ENCODE results near the gene FBXL17.
"Not testable (repeated sequence)": the region's sequence is repeated elsewhere in the genome, so short reads cannot be mapped to it uniquely, and the experiment has no call there.

The FBXL17 gene

DNA sequence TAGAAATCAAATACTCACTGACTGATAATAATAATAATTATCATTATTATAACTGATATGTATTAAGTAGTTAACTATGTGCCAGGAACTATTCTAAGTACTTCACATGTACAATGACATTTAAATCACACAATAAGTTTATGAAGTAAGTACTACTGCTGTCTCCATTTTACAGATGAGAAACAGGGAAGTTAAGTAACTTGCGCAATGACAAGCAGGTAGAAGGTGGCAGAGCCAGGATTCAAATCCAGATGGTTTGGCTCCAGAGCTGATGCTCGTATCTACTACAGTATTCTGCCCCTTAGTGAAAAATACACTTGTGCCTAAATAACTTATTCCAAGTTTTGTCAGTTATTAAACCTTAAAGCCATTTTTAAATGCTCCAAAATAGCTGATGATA, 217.3 kb downstream of the FBXL17 start:
- DNase-seq (ENCODE audit: low read depth in 3 of 3), result no peak

- not testable (repeated sequence) for DNase-seq (ENCODE audit: low read depth in 3 of 3)
Observed at GRCh38 chr5:108152854-108153253, 229.0 kb downstream of the FBXL17 start.

DNA sequence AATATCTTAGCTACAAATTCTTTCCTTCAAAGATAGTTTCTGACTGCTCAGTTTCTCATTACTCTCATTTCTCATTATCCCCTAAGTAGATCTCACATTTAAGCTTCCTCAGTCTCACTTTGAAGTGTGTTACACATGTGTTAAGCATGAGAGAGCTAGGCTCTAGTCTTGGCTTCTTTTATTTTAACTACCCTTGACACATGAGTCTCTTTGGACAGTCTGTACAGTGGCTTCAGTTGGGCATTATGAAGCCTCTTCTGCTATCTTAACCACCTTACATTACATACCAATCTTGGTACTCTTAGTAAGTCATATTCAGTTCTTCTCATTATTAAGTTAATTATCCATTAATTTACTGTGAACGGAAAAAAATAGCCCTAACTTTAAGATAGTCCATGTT, 232.5 kb downstream of the FBXL17 start:
- DNase-seq (ENCODE audit: low read depth in 3 of 3), result no peak

DNA sequence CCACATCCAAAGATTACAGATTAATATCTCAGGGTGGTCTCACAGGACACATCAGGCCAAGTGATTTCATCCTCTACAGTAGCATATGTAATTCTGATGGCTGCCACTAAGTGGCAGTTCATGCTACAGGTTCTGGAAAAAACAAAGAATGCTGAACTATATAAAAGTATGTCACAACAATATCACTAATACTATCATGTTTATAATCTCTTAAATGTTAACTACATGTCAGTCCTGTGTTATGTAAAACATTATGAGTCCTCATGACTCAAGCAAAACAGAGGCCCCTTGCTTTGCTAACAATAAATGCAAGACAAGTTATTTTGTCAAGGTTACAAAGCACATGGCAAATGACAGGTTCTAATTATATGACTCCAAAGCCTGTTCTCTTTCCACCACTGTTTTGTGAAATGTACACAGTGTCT, 233.2 kb downstream of the FBXL17 start:
- no peak for DNase-seq (ENCODE audit: low read depth in 3 of 3)

- no peak for DNase-seq (ENCODE audit: low read depth in 3 of 3)
Observed at GRCh38 chr5:108146222-108146621, 235.7 kb downstream of the FBXL17 start.

- no peak for DNase-seq (ENCODE audit: low read depth in 3 of 3)
Observed at GRCh38 chr5:108145351-108145750, 236.5 kb downstream of the FBXL17 start.

DNA sequence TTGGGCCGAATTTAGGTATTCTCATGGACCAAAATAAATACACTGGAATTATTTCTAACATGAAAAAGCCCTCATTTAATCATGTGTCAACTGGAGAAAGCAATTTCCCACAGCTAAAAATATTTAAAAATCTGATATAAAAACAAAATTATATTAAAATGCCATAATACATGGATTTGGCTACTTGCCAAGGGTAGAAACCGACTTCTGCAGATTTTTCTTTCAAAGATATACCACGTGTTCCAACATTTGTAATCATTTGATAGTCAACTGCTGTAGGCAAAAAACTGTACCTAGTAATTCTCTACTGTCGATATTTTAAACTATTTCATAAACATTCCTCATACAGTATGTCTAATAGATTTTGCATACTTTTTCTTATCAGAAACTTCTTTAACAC, 237.6 kb downstream of the FBXL17 start:
- no peak for DNase-seq (ENCODE audit: low read depth in 3 of 3)

GRCh38 chr5:108143581-108143980, 238.3 kb downstream of the FBXL17 start:
- DNase-seq (ENCODE audit: low read depth in 3 of 3), result no peak

- DNase-seq (ENCODE audit: low read depth in 3 of 3), result no peak
Observed at GRCh38 chr5:108141676-108142075, 240.2 kb downstream of the FBXL17 start.

DNA sequence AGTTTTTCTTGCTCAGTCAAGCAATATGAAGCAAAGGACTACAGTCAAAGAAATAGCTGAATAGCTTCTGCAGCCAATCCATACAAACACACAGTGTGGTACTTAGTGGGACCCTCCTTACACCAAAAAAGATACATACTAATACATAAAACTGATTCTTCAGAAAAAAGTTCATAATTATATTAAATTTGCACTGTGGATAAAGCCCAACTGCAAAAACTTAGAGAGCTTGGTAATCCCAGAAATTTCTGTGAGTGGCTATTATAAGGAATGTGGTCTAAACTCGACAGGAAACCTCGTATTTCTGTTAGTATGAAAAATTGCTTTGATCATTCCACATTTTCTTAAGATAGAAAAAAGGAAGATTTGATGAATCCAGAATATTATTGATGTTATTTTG, 245.4 kb downstream of the FBXL17 start:
- DNase-seq (ENCODE audit: low read depth in 3 of 3), result no peak

DNA sequence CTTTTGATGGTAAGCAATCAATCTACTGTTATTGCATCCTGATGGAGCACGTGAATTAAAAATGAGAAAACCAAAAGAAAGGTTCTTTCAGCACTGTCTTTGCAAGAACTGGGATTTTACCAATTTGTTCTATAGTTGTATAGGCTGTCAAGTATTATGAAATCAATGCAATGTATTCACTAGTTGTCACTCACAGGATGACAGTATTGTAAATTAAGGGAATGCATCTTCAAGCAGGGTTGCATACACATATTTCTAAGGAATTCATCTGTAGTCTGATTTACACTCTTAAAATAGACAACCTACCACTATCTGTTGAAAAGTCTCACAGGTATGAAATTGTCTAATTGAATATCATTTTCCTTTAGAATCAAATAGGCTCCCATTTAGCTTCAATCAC, 252.8 kb downstream of the FBXL17 start:
- DNase-seq (ENCODE audit: low read depth in 3 of 3), result no peak

DNA sequence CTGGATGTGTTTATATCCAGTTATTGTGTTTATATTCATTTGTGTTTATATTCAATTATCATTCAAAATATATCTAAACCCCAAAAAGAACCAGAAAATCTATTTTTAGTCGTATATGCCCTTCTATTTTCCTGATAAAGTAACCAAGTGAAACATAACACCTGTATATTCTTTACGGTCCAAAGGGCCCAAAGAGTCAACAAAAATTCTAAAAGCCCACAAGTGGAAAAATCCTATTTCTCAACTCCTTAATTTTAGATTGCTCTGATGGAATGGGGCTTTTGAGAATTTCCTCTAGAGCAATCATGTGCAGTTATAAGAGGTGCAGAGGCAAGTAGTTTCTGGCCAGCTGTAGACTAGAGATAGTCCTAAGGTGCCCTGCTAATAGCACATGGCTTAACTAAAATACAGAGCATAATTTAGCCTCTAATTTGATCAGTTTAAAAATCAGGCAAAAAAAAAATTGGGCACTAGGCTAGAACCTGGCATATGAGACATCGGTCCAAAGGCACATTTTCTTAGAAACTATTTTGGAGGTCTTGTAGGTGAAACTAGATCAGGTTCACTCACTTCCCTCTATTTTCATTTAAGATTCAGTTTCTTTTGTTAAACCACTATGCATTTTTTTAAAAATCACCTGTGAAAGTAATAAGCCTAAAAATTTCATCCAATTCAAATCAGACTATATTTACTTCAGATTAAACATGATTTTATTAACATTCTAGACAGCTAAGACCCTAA, 256.0 kb downstream of the FBXL17 start:
- DNase-seq (ENCODE audit: low read depth in 3 of 3), result no peak

GRCh38 chr5:108124596-108124995, 257.3 kb downstream of the FBXL17 start:
- DNase-seq (ENCODE audit: low read depth in 3 of 3), result no peak

GRCh38 chr5:108122702-108123101, 259.2 kb downstream of the FBXL17 start:
- no peak for DNase-seq (ENCODE audit: low read depth in 3 of 3)

GRCh38 chr5:108118813-108119514, 262.9 kb downstream of the FBXL17 start:
- DNase-seq (ENCODE audit: low read depth in 3 of 3), result no peak

DNA sequence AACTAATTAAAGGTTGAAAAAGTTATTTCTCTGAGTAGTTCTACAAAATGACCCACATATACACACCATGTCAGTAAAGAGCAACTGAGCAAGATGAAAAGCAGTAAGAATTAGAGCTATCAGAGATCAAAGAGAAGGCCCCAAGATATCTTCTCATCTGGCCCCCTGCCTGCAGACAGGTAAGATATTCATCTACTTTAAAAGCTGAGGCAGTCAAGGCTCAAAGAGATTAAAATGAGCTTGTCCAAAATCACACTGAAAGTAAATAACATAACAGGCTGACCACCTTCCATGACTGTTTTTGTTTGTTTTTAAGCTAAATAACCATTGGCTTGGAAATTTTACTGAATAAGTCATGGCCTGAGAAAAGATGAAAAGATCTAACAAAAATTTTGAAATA, 266.2 kb downstream of the FBXL17 start:
- no peak for DNase-seq (ENCODE audit: low read depth in 3 of 3)

DNA sequence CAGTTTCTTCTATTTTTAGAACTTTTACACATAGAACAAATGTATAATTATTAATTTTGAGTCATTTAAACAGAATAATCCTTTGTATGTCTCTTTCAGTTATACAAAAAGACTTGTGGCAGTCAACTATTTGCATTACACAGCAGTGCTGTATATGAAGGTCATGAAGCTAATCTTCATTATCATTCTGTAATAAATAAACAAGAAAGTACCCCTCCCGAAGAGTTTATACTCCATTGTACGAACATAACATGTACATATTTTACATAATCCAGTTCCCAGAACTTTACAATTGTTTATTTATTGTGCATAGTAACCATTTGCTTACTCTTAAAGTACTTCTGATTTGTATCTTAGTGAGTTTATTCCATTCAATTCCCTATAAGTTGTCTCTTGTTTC, 267.9 kb downstream of the FBXL17 start:
- DNase-seq (ENCODE audit: low read depth in 3 of 3), result no peak

- DNase-seq (ENCODE audit: low read depth in 3 of 3), result no peak
Observed at GRCh38 chr5:108111736-108112135, 270.2 kb downstream of the FBXL17 start.

GRCh38 chr5:108109059-108109458, 272.8 kb downstream of the FBXL17 start:
- no peak for DNase-seq (ENCODE audit: low read depth in 3 of 3)

- no peak for DNase-seq (ENCODE audit: low read depth in 3 of 3)
Observed at GRCh38 chr5:108104448-108104847, 277.4 kb downstream of the FBXL17 start.

GRCh38 chr5:108102463-108102862, 279.4 kb downstream of the FBXL17 start:
- no peak for DNase-seq (ENCODE audit: low read depth in 3 of 3)

- DNase-seq (ENCODE audit: low read depth in 3 of 3), result no peak
Observed at GRCh38 chr5:108101821-108102220, 280.1 kb downstream of the FBXL17 start.

DNA sequence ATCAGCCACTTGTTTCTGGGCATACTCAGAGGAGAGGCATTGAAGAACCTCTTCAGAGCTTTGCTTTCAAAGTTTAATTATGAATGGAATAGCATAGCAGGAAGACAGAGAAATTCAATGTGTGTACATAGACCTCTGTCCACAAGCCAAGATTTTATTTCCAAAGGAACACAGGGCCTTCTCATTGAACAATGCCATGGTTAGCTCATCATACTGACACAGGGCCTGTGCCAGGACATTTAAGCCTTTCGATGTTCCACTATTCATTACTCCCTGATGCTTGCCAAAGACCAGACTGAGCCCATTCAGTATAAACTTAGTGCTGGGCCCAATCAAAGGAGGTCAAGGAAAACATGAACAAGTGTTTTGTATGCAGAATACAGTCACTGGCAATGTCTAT, 280.8 kb downstream of the FBXL17 start:
- no peak for DNase-seq (ENCODE audit: low read depth in 3 of 3)

Measured in stimulated activated CD4-positive, alpha-beta T cell treated with anti-CD3 and anti-CD28 coated beads, TNF-alpha, amount 100 ng/mL, for 4 hours (primary cell).